H1 (cell line): Measurements from ENCODE around the gene ITGAE. TPM values are rescaled to one million over a fixed set of nuclear protein-coding genes. Genes with fewer than 3 reads are reported as not detected.
"Not testable (repeated sequence)": the region's sequence is repeated elsewhere in the genome, so short reads cannot be mapped to it uniquely, and the experiment has no call there.

Experiments
- CTCF ChIA-PET: fragments of 300-600 bp; sonication (Branson Sonifier 250); formaldehyde crosslinking; loops from one replicate; lab custom pipeline; 2021; ENCODE audit not compliant: partially characterized antibody; lab: Charles Lee
- POLR2A ChIA-PET: fragments of 300-600 bp; sonication (Branson Sonifier 250); formaldehyde crosslinking; loops from one replicate; lab custom pipeline; 2021; ENCODE audit warnings: inconsistent platforms; ENCODE audit not compliant: partially characterized antibody; lab: Charles Lee
- DNase-seq, 2 experiments: peaks; one replicate each; pipeline versions ENCODE4 v3.0.0 to v3.0.0-alpha.2; 2010 to 2022; ENCODE audit warnings: low spot score in 2 of 2, low read depth in 1 of 2, mixed read lengths in 1 of 2
- FAIRE-seq: peaks from 2 replicates; lab custom pipeline; 2011; peaks lifted over from hg19 to GRCh38; lab: Jason Lieb, UNC
- H2AFZ ChIP-seq: 2 replicates; pipeline ENCODE4 v1.8.1; 2012; ENCODE audit warnings: low read length, inconsistent platforms
- H2AK5ac ChIP-seq: 2 replicates; pipeline ENCODE4 v1.6.1; 2013; ENCODE audit warnings: low read depth, low read length
- H2BK120ac ChIP-seq: replicated peaks from 2 replicates; pipeline ENCODE3; 2013; ENCODE audit warnings: low read depth, low read length, inconsistent platforms
- H2BK12ac ChIP-seq: 2 replicates; pipeline ENCODE4 v1.6.1; 2013; ENCODE audit warnings: low read depth, low read length
- H2BK15ac ChIP-seq: 2 replicates; pipeline ENCODE4 v1.6.1; 2013; ENCODE audit warnings: low read length
- H2BK20ac ChIP-seq: 2 replicates; pipeline ENCODE4 v1.6.1; 2013; ENCODE audit warnings: low read length
- H2BK5ac ChIP-seq: 2 replicates; pipeline ENCODE4 v1.6.1; 2013; ENCODE audit warnings: low read depth, low read length
- H3K14ac ChIP-seq: 2 replicates; pipeline ENCODE4 v1.6.1; 2013; ENCODE audit warnings: inconsistent platforms; ENCODE audit not compliant: insufficient read length
- H3K18ac ChIP-seq: 2 replicates; pipeline ENCODE4 v1.6.1; 2013; ENCODE audit warnings: low read length; ENCODE audit errors: extremely low read depth
- H3K23ac ChIP-seq: 2 replicates; pipeline ENCODE4 v1.6.1; 2013; ENCODE audit warnings: inconsistent platforms; ENCODE audit not compliant: insufficient read length
- H3K23me2 ChIP-seq: 2 replicates; pipeline ENCODE4 v1.6.1; 2013; ENCODE audit warnings: low read depth, low read length
- H3K27ac ChIP-seq: 2 replicates; pipeline ENCODE4 v1.6.1; 2011; ENCODE audit warnings: low read depth, low read length, inconsistent platforms
- H3K27me3 ChIP-seq, 4 experiments: replicated peaks in 1 of 4; 1 replicate in 1 of 4; 2 replicates in 3 of 4; pipeline versions ENCODE4 v1.6.1 to v1.8.1; 2011 to 2013; ENCODE audit warnings: low read length in 3 of 4, mild to moderate bottlenecking in 3 of 4, inconsistent platforms in 2 of 4, mixed read lengths in 2 of 4, moderate library complexity in 1 of 4; ENCODE audit not compliant: control insufficient read depth in 3 of 4, insufficient read depth in 3 of 4; ENCODE audit errors: extremely low read depth in 1 of 4
- H3K36me3 ChIP-seq, 4 experiments: 2 replicates each; pipeline versions ENCODE4 v1.6.1 to v1.8.1; 2011 to 2013; ENCODE audit warnings: mild to moderate bottlenecking in 4 of 4, low read length in 3 of 4, moderate library complexity in 2 of 4, control low read depth in 1 of 4, inconsistent platforms in 1 of 4; ENCODE audit not compliant: insufficient read depth in 4 of 4, control insufficient read depth in 2 of 4
- H3K4ac ChIP-seq: replicated peaks from 2 replicates; pipeline ENCODE3; 2013; ENCODE audit warnings: low read length, low read depth, mixed read lengths, inconsistent platforms; ENCODE audit not compliant: insufficient read length
- H3K4me1 ChIP-seq, 4 experiments: replicated peaks in 1 of 4; 1 replicate in 1 of 4; 2 replicates in 3 of 4; pipeline versions ENCODE4 v1.6.1 to v1.8.1; 2011 to 2013; ENCODE audit warnings: low read length in 3 of 4, inconsistent platforms in 2 of 4, mixed read lengths in 1 of 4; ENCODE audit not compliant: insufficient read depth in 4 of 4, control insufficient read depth in 3 of 4
- H3K4me2 ChIP-seq, 2 experiments: 2 replicates each; pipeline versions ENCODE4 v1.6.1 to v1.8.1; 2011 to 2013; ENCODE audit warnings: low read depth in 2 of 2, low read length in 2 of 2, control low read depth in 1 of 2, inconsistent platforms in 1 of 2, mild to moderate bottlenecking in 1 of 2; ENCODE audit not compliant: insufficient read depth in 1 of 2
- H3K4me3 ChIP-seq, 4 experiments: fragments of 200-600, 300-600 bp in 1 of 4; sonication (generic), shearing (Covaris generic), sonication (Bioruptor Twin) in 1 of 4; 2 replicates each; pipeline versions ENCODE4 v1.5.1 to v1.8.1; 2011 to 2016; ENCODE audit warnings: low read length in 4 of 4, low read depth in 3 of 4, control low read depth in 2 of 4, inconsistent platforms in 2 of 4, mild to moderate bottlenecking in 2 of 4, mixed read lengths in 1 of 4, moderate library complexity in 1 of 4; ENCODE audit not compliant: insufficient read depth in 2 of 4; ENCODE audit errors: extremely low read depth in 1 of 4
- H3K56ac ChIP-seq: replicated peaks from 2 replicates; pipeline ENCODE3; 2013; ENCODE audit warnings: low read depth, mild to moderate bottlenecking, mixed read lengths, low read length, inconsistent platforms; ENCODE audit not compliant: insufficient read length
- H3K79me1 ChIP-seq: 2 replicates; pipeline ENCODE4 v1.6.1; 2013; ENCODE audit warnings: low read depth, low read length, control low read depth
- H3K79me2 ChIP-seq, 2 experiments: 2 replicates each; pipeline versions ENCODE4 v1.6.1 to v1.8.1; 2012 to 2013; ENCODE audit warnings: low read length in 2 of 2, mild to moderate bottlenecking in 2 of 2, inconsistent platforms in 1 of 2; ENCODE audit not compliant: insufficient read depth in 2 of 2, control insufficient read depth in 1 of 2
- H3K9ac ChIP-seq, 4 experiments: replicated peaks in 1 of 4; 1 replicate in 1 of 4; 2 replicates in 3 of 4; pipeline versions ENCODE4 v1.6.1 to v1.8.1; 2011 to 2013; ENCODE audit warnings: low read depth in 3 of 4, low read length in 3 of 4, control low read depth in 2 of 4, mild to moderate bottlenecking in 2 of 4, moderate library complexity in 2 of 4, inconsistent platforms in 1 of 4; ENCODE audit errors: extremely low read depth in 1 of 4
- H3K9me3 ChIP-seq, 2 experiments: 2 replicates each; pipeline versions ENCODE4 v1.6.1 to v1.8.1; 2012 to 2013; ENCODE audit warnings: mild to moderate bottlenecking in 2 of 2, moderate library complexity in 2 of 2, control low read depth in 1 of 2, inconsistent platforms in 1 of 2, low read depth in 1 of 2, low read length in 1 of 2, mixed read lengths in 1 of 2; ENCODE audit not compliant: insufficient read depth in 2 of 2
- H4K20me1 ChIP-seq, 2 experiments: replicated peaks in 1 of 2; 2 replicates each; pipeline versions ENCODE3 to v1.8.1; 2011 to 2013; ENCODE audit warnings: inconsistent platforms in 2 of 2, low read length in 2 of 2, mild to moderate bottlenecking in 1 of 2; ENCODE audit not compliant: insufficient read depth in 2 of 2, control insufficient read depth in 1 of 2
- H4K5ac ChIP-seq: 2 replicates; pipeline ENCODE4 v1.6.1; 2013; ENCODE audit warnings: low read length, low read depth, mixed read lengths, inconsistent platforms; ENCODE audit not compliant: insufficient read length
- H4K8ac ChIP-seq: 2 replicates; pipeline ENCODE4 v1.8.0; 2013; ENCODE audit warnings: mild to moderate bottlenecking, moderate library complexity, low read length, inconsistent platforms; ENCODE audit not compliant: insufficient read depth; ENCODE audit errors: extremely low read depth
- H4K91ac ChIP-seq: replicated peaks from 2 replicates; pipeline ENCODE3; 2013; ENCODE audit warnings: low read length, mixed read lengths, inconsistent platforms; ENCODE audit not compliant: insufficient read length
- WGBS, 2 experiments: shearing (Covaris generic) in 1 of 2; methylation state at CpG; one replicate each; pipeline versions ENCODE4 v1.1.6 to v1.1.7; 2013 to 2015; ENCODE audit warnings: low lambda C conversion rate in 2 of 2, mixed read lengths in 2 of 2, inconsistent platforms in 1 of 2, low coverage in 1 of 2, missing lambda C conversion rate in 1 of 2; ENCODE audit not compliant: insufficient replicate concordance in 2 of 2, insufficient coverage in 1 of 2, insufficient read length in 1 of 2; ENCODE audit errors: extremely low coverage in 1 of 2, missing lambda C conversion rate in 1 of 2; 5-methylcytosine and 5-hydroxymethylcytosine counted together
- polyA plus RNA-seq, 7 experiments: library from polyadenylated mRNA; depleted of rRNA in 3 of 7; stranded (reverse) in 5 of 7; unstranded in 2 of 7; fragments of >200 nt in 5 of 7; fragments of 200-250 nt in 2 of 7; gene quantifications; 1 replicate in 5 of 7; 2 replicates in 1 of 7; 4 replicates in 1 of 7; pipeline versions ENCODE4 v1.2.1 to v1.2.3, GENCODE V29; 2011 to 2013; ENCODE audit warnings: missing spikeins in 2 of 7, mixed read lengths in 2 of 7
- total RNA-seq: library from RNA; stranded (reverse); fragmentation: NEBNext Ultra II Directional; extraction: Animal tissue kit (Norgen Biotek cat#: 25700); gene quantifications from 2 replicates; pipeline ENCODE4 v1.2.1, GENCODE V29; 2021

ITGAE gene
- total and polyA plus RNA-seq, 2 of the 8 experiments (the other 6 are each of a cell fraction or from before 2014, with no cell fraction given) = 23.2 to 43.1 TPM

DNA sequence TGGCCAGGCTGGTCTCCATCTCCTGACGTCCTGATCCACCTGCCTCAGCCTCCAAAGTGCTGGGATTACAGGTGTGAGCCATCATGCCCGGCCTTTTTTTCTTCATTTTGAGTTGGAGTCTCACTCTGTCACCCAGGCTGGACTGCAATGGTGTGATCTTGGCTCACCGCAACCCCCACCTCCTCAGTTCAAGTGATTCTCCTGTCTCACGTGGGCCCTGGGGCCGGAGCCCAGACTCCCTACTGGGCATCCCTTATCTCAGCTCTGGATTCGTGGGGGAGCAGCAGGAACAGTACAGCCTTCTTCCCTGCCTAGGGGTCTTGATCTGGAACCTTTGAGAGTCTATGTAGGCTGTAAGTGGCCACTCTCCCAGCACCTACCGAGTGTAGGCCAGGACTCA lies 7.7 kb downstream of the ITGAE start:
- CTCF ChIA-PET = interaction anchor here (1.4 to 1.9 kb wide), 2 partner anchors 56 to 58 kb away, joined by 6 read pairs; no protein-coding TSS in a partner anchor
- FAIRE-seq = not testable (repeated sequence)

More for the DNA sequence above, 7.7 kb downstream of the ITGAE start:
- not testable (repeated sequence) for H3K36me3 ChIP-seq, H4K8ac ChIP-seq, H4K5ac ChIP-seq, DNase-seq, H2BK15ac ChIP-seq, H3K9ac ChIP-seq, H3K56ac ChIP-seq, H3K23me2 ChIP-seq, H3K23ac ChIP-seq, H2BK120ac ChIP-seq, H3K27me3 ChIP-seq, H2AK5ac ChIP-seq, H2BK12ac ChIP-seq, H3K9me3 ChIP-seq, H3K79me1 ChIP-seq, H2BK5ac ChIP-seq, H3K27ac ChIP-seq, H2AFZ ChIP-seq, H4K91ac ChIP-seq, H3K18ac ChIP-seq, H3K79me2 ChIP-seq, H3K4me1 ChIP-seq, H3K4me3 ChIP-seq, H3K4ac ChIP-seq, H3K14ac ChIP-seq, H2BK20ac ChIP-seq, H3K4me2 ChIP-seq, H4K20me1 ChIP-seq
- POLR2A ChIA-PET = interaction anchor here (0.6 kb wide), 1 partner anchor 54 kb away, joined by 3 read pairs; no protein-coding TSS in a partner anchor
- WGBS, 2 experiments = 85% methylated on average over 7 of the region's 7 CpGs; no CpG with 5 or more reads in 1 of the 2 experiments
